SU-DHL-6 (cell line): ENCODE results near the gene TNS3.

Experiments
- H2AFZ ChIP-seq: fragments of 200-600 bp; sonication (generic); 2 replicates; pipeline ENCODE4 v1.6.1; 2014; ENCODE audit warnings: low read depth, mild to moderate bottlenecking, moderate library complexity, mixed read lengths, antibody characterized with exemption, low read length; ENCODE audit not compliant: severe bottlenecking
- H3F3A ChIP-seq: fragments of 200-600 bp; shearing (Covaris generic); 2 replicates; pipeline ENCODE4 v1.6.0; 2016; ENCODE audit warnings: antibody characterized with exemption, mild to moderate bottlenecking; ENCODE audit not compliant: insufficient read depth
- H3K27ac ChIP-seq: fragments of 200-600 bp; sonication (generic); 2 replicates; pipeline ENCODE4 v1.5.1; 2016; ENCODE audit warnings: low read depth, mild to moderate bottlenecking, low read length, moderate library complexity, mixed read lengths
- H3K27me3 ChIP-seq: fragments of 200-600 bp; sonication (generic), shearing (Covaris generic); 2 replicates; pipeline ENCODE4 v1.6.0; 2014; ENCODE audit warnings: mild to moderate bottlenecking, low read length
- H3K36me3 ChIP-seq: fragments of 200-600 bp; sonication (generic); 2 replicates; pipeline ENCODE4 v1.6.1; 2014; ENCODE audit warnings: mild to moderate bottlenecking, low read length, mixed read lengths
- H3K4me2 ChIP-seq: fragments of 300-600, 200-600 bp; shearing (Covaris generic), sonication (generic); 2 replicates; pipeline ENCODE4 v1.6.0; 2014; ENCODE audit warnings: low read length, low read depth, mild to moderate bottlenecking; ENCODE audit not compliant: poor library complexity, severe bottlenecking
- H3K4me3 ChIP-seq: fragments of 200-600 bp; sonication (generic); 2 replicates; pipeline ENCODE4 v1.5.1; 2014; ENCODE audit warnings: antibody characterized with exemption, low read length, mild to moderate bottlenecking, mixed read lengths; ENCODE audit not compliant: insufficient read depth, poor library complexity, severe bottlenecking
- H3K79me2 ChIP-seq: fragments of 200-600 bp; sonication (generic); 2 replicates; pipeline ENCODE4 v1.6.1; 2014; ENCODE audit warnings: mild to moderate bottlenecking, low read length, moderate library complexity; ENCODE audit not compliant: insufficient read depth
- H3K9ac ChIP-seq: fragments of 200-600 bp; sonication (generic); 2 replicates; pipeline ENCODE4 v1.7.0; 2014; ENCODE audit warnings: mild to moderate bottlenecking, low read length
- H3K9me2 ChIP-seq: fragments of 200-600 bp; sonication (generic); replicated peaks from 2 replicates; pipeline ENCODE4 v1.6.1; 2014; ENCODE audit warnings: low read length; ENCODE audit not compliant: insufficient read depth
- H3K9me3 ChIP-seq: fragments of 200-600 bp; sonication (generic); 2 replicates; pipeline ENCODE4 v1.6.1; 2014; ENCODE audit warnings: low read length, mixed read lengths; ENCODE audit not compliant: insufficient read depth
- H4K20me1 ChIP-seq: fragments of 200-600 bp; sonication (generic); 2 replicates; pipeline ENCODE4 v1.6.1; 2014; ENCODE audit warnings: low read depth, mild to moderate bottlenecking, antibody characterized with exemption, low read length, moderate library complexity, mixed read lengths
- CTCF ChIP-seq: fragments of 200-600 bp; sonication (generic); IDR thresholded peaks from one replicate; pipeline ENCODE4 v1.5.1; 2017; ENCODE audit warnings: antibody characterized with exemption, mild to moderate bottlenecking, low read length, moderate library complexity; ENCODE audit not compliant: insufficient read depth, poor library complexity, severe bottlenecking
- EZH2phosphoT487 ChIP-seq: fragments of 200-600 bp; sonication (generic), shearing (Covaris generic); conservative IDR thresholded peaks from 2 replicates; pipeline ENCODE4 v1.6.1; 2018; ENCODE audit warnings: mild to moderate bottlenecking, antibody characterized with exemption, low read length, moderate library complexity, mixed read lengths

Gene TNS3

GRCh38 chr7:47521011-47521795, 60.7 kb downstream of the TNS3 start:
- Histone ChIP-seq H2AFZ (no peak overlapping the region), H3K9ac (no peak overlapping the region), H3K36me3 (no peaks in the 10 kb centered on the region), H3K4me2 (no peak overlapping the region), H3K79me2 (peaks cover 28% of the 10 kb centered on the region), H3K27ac (no peak overlapping the region), H4K20me1 (no peaks in the 10 kb centered on the region), H3K9me2 (no peaks in the 10 kb centered on the region), H3K27me3 (no peaks in the 10 kb centered on the region), H3K4me3 (no peak overlapping the region), H3F3A (no peaks in the 10 kb centered on the region), H3K9me3 (no peaks in the 10 kb centered on the region)
- TF ChIP-seq CTCF (no peak), EZH2phosphoT487 (no peak)

GRCh38 chr7:47520406-47520805, 61.5 kb downstream of the TNS3 start:
- H3K27me3 ChIP-seq = no peaks in the 10 kb centered on the region
- no peak overlapping the region for H3K4me2 ChIP-seq
- no peak overlapping the region for H3K4me3 ChIP-seq
- H3K9me3 ChIP-seq = no peaks in the 10 kb centered on the region
- no peak overlapping the region for H2AFZ ChIP-seq
- no peak for TF ChIP-seq EZH2phosphoT487
- no peak for TF ChIP-seq CTCF
- H4K20me1 ChIP-seq = no peaks in the 10 kb centered on the region
- no peaks in the 10 kb centered on the region for H3F3A ChIP-seq
- peaks cover 32% of the 10 kb centered on the region for H3K79me2 ChIP-seq
- H3K27ac ChIP-seq = no peak overlapping the region
- H3K9ac ChIP-seq = no peak overlapping the region
- no peaks in the 10 kb centered on the region for H3K9me2 ChIP-seq
- H3K36me3 ChIP-seq = no peaks in the 10 kb centered on the region

- TF ChIP-seq CTCF (no peak), EZH2phosphoT487 (no peak)
- Histone ChIP-seq H3F3A (no peaks in the 10 kb centered on the region), H3K4me2 (no peak overlapping the region), H3K9me3 (no peaks in the 10 kb centered on the region), H3K9ac (no peak overlapping the region), H3K9me2 (no peaks in the 10 kb centered on the region), H3K27me3 (no peaks in the 10 kb centered on the region), H3K27ac (no peak overlapping the region), H4K20me1 (no peaks in the 10 kb centered on the region), H3K79me2 (peaks cover 43% of the 10 kb centered on the region), H2AFZ (no peak overlapping the region), H3K4me3 (no peak overlapping the region), H3K36me3 (no peaks in the 10 kb centered on the region)
Measured at GRCh38 chr7:47518827-47519226, 63.1 kb downstream of the TNS3 start.
